GM18861 (cell line): ENCODE measurements around the gene ATP1A2.

Source experiments
- ATAC-seq: cut with Tn5 transposase; IDR thresholded peaks from one replicate; pipeline ENCODE4 v1.9.1; 2021; ENCODE audit not compliant: unreplicated experiment

ATP1A2 gene

DNA sequence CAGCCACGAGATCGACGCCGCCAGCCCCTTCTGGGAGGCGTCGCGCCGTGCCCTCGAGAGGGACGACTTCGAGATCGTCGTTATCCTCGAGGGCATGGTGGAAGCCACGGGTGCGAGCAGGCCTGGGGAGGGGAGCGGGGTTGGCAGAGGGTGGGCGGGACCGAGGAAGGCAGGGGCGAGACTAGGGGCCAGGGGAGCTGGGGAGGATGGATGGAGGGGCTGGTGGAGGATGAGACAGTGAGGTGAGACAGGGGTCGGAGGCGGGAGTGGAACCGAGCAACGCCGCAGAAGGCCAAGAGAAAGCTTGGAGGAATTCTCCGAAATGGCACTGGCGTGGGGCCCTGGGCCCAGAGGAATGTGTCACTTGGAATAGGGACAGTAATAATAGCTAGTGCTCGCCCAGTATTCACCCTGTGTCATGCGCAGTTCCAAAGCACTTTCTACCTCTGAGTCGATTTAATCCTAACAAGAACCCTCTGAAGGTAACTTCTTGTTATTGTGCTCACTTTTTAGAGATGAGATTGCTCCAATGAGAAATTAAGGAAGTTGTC lies 30.7 kb upstream of the ATP1A2 start:
- no peak for ATAC-seq

DNA sequence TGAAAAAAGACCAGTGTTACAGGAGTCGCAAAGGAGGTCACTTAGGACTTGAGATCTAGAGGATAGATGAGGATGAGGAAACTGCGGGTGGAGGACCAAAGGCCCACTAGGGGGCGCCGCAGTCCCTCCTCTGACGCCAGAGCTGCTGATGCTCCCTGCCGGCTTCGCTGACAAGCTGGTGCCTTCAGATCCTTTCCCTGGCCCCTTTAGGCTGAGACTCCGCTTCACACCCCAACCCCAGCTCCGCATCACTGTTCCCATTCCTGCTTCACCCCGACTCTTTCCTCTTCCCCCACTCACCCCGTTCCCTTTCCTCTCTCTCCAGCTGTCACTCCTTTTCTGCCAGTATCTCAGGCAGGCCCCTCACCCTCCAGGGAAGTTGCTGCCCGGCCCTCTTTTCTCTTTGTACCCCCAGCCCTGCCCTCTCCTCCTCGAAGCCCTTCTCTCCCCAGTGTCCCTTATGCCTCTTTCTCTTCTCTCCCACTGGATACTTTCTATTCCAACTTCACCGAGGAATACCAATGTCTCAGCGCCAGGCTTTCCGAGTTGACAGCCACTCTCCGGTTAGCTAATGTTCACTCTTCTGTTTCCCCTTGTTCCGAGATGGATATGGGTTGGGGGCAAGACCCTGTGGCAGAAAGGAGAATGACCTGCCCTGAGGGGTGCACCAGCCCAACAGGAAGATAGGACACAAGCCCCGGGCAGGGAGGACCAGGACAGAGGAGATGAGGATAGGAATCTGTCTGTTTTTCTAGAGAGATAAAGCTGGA lies 29.7 kb upstream of the ATP1A2 start:
- ATAC-seq = no peak

DNA sequence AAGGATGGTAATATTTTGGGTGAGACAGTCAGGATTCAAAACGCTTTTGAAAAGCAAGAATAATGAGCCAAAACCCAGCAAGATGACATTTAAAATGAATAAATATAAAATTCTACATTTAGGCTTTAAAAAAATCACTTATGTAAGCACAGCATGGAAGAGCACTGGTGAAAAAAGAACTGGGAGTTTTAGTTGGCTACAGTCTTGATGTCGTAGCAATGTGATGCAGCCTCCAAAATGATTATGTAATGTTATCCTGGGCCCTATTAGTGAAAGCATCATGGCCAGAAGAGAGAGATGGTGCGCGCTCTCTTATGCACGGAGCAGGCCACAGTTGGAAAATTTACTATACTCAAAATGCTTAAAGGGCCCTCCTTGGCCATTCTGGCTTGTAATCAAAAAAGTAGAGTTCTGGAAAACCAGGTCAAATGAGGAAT lies 29.1 kb upstream of the ATP1A2 start:
- no peak for ATAC-seq

DNA sequence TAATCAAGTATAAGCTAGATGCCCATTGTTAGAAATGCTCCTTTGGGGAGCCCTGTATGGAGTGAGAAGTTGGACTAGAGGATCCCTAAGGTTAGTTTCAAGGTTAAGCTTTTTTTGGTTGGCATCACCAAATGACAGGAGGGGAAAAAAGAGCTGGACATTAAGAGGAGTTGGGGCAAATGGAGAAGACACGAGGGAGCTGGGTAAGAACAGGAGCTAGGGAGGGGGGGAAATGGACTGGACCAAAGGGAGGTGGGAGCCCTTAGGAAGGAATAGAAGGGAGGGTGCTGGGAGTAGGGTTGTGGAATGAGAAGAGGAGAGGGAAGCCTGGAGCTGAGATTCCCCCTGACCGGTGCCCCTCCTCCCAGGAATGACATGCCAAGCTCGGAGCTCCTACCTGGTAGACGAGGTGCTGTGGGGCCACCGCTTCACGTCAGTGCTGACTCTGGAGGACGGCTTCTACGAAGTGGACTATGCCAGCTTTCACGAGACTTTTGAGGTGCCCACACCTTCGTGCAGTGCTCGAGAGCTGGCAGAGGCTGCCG lies 28.4 kb upstream of the ATP1A2 start:
- ATAC-seq = no peak

DNA sequence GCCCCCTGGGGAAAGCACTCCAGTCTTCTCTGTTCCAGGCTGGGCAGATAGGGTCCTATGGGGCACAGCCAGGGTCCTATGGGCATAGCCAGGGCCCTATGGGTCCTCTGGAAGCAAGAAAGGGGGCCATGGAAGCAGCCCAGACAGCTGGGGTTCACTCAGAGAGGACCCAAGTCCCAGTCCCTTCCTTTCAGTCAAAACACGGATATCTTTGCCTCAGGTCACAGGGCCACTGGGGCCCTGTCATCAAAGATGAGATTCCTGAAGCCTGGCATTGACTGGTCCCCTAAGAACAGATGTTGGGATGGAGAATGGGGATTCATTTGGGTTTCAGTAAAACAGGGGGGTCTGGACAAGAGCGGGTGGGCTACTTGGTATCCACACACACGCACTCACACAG lies 25.7 kb upstream of the ATP1A2 start:
- no peak for ATAC-seq

DNA sequence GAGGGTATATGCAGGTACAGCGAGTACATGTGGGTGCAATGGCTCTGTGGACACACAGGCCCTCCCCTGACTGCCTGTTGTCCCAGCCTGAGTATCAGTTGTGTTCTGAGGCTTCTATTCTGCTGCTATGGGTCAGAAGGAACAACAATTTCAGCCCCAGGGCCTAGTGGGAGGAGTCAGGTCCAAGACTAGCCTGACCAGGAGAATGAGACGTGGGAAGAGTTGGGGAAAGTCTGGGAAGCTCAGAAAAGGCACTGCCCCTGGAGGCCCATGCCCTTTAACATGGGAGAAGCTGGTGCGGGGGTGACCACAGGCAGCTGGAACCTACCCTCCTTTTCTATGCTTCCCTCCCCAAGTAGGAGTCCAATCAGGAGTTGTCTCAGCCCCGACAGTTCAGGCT lies 24.8 kb upstream of the ATP1A2 start:
- ATAC-seq = no peak

DNA sequence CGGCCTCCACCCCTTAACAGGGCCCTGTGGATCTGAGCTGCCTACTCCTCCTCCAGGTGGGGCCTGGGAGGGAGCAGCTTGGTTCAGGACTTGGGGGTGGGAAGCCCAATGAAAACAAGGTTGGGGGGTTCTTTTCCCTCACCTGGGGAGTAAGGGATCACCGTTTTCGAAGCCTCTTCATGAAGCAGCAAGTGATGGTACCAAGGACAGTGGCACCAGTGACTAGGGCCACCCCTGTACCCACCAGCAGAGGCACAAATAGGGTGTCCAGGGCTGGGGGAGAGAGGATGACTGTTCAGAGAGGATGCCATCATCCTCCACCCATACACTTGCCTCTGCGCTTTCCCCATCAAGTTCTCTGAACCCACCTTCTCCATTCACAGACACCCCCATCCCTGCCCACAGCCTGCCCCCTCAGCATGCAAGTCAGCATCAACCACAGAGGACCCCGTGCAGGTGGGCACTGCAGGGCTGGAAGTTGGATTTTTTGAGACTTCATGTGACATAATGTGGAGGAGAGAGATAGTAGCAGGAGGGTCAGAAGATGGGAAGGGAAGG lies 23.8 kb upstream of the ATP1A2 start:
- ATAC-seq = no peak

DNA sequence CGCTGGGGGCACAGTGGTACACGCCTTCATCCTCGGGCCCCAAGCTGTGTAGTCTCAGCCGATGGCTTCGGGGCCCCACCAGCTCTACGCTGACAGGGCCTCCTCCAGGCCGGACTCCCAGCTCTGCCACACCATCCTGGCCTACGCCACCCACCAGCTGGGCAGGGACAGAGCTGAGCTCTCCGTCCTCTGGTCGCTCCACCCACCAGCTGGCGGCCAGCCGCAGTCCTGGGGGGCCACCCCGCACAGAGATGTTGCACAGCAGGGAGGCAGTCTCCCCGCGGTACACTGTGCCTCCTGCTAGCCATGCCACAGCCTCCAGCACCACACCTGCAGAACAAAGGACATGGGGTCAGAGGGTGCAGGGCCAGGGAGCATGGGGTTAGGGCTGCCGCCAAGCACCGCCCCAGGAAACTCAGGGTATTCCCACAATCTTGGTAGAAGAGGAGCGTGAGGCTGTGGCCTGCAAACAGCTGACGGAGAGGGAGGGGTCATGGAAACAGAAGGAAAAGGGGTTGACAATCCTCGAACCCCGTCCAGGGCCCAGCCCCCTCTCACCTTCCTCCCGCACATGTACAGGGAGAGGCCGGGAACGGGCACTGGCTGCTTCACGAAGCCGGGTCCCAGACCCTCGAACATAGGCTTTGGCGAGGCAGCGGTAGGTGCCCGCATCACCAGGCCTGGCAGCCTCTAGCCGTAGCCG lies 23.0 kb upstream of the ATP1A2 start:
- no peak for ATAC-seq

DNA sequence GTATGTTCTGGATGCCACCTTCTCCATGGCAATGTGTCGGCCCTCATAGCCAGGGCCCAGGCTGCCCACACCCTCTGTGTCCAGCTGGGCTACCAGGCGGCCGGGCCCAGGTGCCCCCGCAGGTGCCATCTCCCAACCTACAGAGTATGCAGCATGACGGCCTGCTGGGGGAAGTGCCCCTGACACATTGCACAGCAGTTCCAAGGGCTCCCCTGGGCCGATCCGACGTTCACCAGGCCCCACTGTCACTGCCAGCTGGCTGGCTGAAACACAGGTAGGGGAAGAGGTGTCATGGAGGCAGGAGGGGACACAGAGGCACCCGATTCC lies 22.5 kb upstream of the ATP1A2 start:
- no peak for ATAC-seq

DNA sequence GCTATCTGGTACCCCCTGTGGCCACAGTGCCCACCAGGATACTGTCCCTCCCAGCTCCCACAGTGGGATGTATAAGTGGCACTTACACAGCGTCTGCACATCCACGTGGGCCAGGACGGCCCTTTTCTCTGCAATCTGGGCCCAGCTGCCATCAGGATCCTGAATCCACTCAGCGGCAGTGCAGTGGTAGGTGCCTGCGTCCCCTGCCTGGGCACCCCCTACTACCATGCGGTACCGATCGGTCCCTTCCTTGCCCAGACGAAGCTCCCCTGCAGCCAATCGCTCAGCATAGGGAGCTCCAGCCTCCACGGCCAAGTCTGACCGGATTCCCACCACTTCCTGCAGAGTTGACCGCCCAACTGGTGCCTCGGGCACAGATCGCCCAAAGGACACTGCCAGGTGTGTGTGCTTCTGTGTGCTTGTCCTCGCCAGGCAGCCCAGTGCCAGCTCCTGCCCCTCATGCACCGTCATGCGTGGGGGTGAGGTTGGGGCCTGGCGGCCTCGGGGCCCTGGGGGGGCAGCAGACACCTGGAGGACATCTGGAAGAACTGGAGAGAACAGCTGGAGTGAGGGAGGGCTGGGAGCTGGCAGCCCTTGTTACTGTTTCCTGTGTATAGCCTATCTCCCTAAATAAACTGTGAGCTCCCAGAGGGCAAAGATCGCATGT lies 21.8 kb upstream of the ATP1A2 start:
- no peak for ATAC-seq

DNA sequence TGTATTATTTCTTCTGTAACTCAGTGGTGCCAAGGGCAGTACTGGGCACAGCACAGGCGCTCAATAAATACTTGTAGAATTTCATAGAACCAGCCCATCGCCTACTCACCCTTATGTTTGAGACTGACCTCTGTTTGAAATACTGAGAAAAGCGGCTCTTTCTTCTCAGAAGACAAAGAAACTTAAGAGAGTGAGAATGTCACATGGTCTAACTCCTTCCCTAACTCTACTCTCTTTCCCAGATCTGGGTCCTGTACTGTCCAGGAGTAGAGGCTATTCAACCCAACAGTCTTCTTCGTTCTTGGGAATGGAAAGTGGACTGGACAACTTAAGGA lies 21.3 kb upstream of the ATP1A2 start:
- ATAC-seq = no peak

DNA sequence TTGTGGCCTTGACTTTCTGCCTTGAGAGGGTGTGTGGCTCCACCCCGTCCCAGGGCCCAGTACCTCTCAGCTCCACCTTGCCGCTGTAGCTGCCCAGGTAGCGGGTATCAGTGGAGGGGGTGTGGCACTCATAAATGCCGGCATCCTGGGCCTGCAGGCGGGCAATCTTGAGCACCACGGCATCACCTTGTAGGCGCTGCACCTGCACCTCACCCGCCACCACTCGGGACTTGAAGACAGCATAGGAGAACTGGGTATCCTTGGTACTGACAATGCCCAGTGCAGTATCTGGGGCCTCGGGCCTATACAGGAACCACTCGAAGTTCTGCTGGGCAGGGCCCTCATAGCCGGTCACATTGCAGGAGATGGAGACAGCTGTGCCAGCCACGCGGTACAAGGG lies 20.8 kb upstream of the ATP1A2 start:
- no peak for ATAC-seq

DNA sequence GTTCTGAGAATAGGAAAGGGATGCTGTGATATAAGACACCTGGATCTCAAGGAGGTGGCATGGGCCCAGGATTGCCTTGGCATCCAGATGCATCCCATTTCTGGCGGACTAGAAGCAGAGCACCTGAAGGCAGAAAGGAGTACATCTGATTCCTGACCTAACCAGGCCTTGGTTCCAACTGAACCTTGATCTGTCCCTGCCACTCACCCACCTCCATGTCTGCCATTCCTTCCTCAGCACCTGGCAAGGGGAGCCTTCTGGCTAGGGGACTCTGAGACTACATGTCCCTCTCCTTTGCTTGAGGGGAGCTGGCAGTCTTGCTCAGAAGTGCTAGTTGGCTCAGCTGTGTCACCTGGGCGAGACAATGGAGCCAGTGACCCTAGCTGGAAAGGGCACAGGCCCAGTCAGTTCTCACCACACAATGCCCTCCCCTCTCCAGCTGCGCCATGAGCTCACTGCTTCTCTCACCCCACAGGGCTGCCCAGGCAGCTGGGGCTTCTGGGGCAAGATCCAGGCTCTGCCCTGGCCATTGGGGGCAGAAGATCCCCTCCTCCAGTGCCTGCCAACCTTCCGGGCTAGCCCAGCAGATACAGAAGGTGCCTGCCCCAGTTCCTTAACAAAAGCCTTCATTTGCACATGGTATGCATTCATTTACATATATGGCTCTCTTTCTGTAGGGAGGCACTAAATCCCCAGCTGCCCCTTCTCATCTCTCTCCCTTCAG lies 20.0 kb upstream of the ATP1A2 start:
- ATAC-seq = no peak

DNA sequence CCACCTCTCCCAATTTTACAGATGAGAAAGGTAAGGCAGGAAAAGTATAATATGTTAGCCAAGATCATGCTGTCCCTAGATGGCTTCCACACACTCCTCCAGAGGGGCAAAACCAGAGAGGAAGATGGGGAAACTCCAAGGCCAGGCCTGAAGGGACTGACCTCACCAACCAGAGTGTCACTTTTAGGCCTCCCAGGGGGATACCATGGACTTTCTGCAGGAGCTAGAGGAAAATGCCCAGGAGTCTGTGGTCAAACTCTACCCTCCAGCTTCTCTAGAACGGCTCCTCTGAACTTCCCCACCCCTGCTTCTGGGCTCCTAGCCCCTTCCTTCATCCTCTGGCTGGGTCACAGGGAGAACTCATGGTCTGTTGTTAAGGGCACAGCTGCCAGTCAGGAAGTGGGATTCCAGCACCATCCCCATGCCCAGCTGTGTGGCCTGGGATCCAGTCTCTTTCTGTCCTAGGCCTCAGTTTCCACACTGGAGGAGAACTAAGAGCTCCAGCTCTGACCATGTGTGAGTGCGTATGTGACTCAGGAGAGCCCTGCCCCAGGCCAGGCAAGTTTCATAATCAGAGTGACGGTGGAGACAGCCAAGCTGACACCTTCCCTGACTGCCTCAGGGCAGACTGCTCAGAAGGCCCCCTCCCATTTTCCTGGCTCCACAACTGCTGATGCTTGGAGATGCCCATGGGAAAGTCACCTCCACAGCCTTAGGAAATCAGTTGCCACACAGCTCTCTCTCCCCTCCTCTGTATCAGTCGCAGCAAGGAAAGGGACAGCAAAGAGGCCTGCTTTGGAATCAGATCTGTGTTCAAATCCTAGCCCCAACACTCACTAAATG lies 19.1 kb upstream of the ATP1A2 start:
- ATAC-seq = no peak

DNA sequence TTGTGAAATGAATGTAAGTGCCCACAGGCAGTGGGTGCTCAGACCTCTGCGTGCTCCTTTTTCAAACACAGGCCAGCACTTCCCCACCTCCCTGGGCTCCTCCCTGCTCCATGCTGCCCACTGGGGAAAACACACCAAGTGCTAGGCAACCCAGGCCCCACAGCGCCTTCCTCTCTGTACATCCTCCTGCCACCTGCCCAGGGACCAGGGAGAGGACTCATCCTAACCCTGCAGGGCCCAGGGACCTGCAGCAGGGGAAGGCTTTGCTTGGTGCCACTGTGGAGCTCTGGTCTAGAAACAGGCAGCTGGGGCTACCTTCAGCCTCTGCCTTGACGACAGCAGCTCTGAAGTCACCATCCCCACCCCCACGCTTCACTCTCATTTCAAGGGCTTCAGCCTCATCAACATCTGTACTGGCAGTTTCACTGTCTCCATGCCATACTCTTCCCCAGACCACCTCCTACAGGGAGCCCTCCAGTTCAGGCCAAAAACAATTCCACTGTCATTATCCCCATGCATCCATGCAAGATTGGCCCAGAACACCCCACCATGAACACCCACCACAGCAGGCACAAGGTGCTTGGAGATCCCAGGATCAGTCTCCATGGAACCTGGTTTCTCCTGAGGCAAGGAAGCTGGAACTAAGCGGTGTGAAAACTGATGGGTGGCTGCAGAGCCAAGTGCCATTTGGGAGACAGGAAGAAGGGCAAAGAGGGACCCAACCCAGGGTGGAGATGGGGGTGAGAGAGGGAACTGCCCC lies 18.2 kb upstream of the ATP1A2 start:
- no peak for ATAC-seq

DNA sequence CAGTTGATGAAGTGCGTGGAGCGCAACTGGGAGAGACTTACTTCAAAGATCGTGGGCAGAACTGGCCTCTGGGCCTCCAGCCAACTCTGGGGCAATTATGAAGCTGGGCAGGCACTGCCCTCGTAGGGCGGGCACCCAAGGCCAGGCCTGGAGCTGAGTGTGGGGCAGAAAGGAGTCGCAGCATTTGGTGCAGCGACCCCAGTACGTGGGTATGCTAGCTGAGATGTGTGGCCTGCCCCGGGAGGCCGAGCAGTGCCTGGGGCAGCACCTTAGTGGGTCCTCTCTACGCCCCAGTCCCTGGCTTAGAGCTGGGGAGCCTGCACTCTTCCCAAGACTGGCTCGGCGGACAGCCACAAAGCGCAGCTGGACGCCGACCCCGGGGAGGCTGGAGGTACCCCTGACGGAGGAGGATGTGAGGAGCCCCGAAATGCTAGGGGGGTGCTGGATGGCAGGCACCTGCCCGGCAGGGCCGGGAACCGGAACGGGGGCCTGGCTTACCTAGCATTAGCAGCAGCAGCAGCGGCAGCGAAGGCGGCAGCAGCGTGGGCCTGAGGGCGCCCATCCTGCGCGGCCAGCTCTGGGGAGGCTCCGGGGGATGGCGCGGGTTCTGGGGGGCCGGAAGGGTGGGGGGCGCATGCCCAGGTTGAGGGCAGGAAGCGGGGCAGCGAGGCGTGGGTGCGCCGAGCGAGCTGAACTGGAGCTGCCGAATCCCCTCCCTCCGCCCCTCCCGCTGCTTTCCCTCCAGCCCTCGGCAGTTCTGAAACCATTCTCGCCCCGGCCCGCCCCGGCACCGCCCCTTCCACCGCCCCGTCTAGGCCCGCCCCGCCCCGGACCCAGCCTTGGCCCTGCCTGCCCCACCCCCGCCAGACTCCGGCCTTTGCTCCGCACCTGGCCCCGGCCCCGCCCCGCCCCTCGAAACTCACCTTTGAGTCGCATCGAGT lies 17.4 kb upstream of the ATP1A2 start, which contains the start of gene IGSF8:
Gene IGSF8 (minus strand): TSS at position 709 of the 941 bp plus-strand sequence. CDS start 147 bp downstream, at position 562.
- ATAC-seq = peak; percentile 28

DNA sequence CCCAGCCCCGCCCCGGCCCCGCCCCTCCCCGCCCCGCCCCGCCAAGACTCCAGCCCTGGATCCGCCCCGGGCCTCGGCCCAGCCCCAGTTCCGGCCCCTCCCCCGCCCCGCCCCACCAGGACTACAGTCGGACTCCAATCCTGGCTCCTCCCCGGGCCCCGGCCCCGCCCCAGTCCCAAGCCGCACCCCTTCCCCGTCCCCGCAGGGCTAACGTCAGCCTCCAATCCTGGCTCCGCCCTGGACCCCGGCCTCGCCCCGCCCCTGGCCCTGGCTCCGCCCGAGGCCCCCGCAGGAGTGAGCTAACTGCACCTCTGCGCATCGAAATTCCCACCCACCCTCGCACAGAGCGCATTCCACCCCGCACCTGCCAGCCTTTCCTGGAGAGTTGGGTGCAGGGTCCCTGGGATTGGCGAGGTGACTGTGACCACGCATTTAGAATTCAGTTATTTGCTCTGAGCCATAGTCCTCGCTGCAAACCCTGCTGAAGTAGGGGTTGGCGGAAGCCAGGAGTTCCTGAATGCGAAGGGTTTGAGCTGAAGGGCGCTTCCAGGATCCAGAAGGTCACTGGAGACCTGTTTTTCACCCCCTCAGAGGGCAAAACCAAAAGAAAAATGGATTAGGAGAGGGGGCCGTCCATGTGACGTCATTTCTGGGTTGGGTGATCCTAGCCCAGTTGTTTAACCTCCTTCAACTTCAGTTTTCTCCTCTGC lies 16.6 kb upstream of the ATP1A2 start:
- ATAC-seq = peak; percentile 74
